ENCODE measurements around the gene MICU2. TPM values are rescaled to one million over a fixed set of nuclear protein-coding genes. Genes with fewer than 3 reads are reported as not detected.

MICU2 gene
- total and polyA plus RNA-seq, 2 experiments from 2014 or later = 51.0 to 122 TPM

DNA sequence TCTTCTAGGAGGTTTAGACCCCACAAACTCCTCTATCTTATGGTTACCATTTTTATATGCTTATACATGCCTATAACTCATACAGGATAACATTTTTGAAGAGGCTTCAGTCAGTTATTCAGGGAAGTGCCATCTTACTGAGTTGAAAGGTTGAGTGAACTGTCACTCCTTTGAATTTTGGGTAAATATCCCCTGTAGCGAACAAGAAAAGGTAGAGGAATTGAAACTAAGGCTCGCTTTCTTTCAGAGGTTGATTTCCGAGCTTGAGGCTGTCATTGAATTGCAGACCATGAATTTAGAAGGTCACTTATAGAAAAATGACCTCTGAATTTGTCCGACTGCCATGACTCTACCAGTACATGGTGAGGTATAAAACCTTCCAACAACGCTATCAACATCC is 35.1 kb downstream of the MICU2 start:
- H3K27ac ChIP-seq (ENCODE audit: low read depth) = no peak overlapping the region
- H4K20me1 ChIP-seq (replicated peaks; ENCODE audit: insufficient read depth) = 0 out of 2 replicates have a peak, but pooled peaks cover 7% of the 10 kb centered on the region
- Mint-ChIP-seq H3K27me3 (ENCODE audit: insufficient read depth, low read depth, poor library complexity) (no peaks in the 10 kb centered on the region), H3K36me3 (ENCODE audit: low read depth) (peaks cover 14% of the 10 kb centered on the region), H3K4me1 (peaks cover 11% of the 10 kb centered on the region), H3K4me3 (no peak overlapping the region), H3K27ac (no peak overlapping the region), H3K9me3 (no peaks in the 10 kb centered on the region)
- no peak for DNase-seq (ENCODE audit: low spot score)
- H3K4me3 ChIP-seq = no peak overlapping the region
- H3K36me3 ChIP-seq (ENCODE audit: insufficient read depth) = no peaks in the 10 kb centered on the region
- no peaks in the 10 kb centered on the region for H3F3A ChIP-seq (replicated peaks; ENCODE audit: low read depth)
- peaks cover 14% of the 10 kb centered on the region; the same call in 1 of the 2 replicates for H3K79me2 ChIP-seq (replicated peaks; ENCODE audit: insufficient read depth)
- H3K9me2 ChIP-seq (ENCODE audit: insufficient read depth) = no peaks in the 10 kb centered on the region
- ATAC-seq = no peak
- no peak overlapping the region for H2AFZ ChIP-seq
- H3K4me1 ChIP-seq (ENCODE audit: insufficient read depth) = peaks cover 8% of the 10 kb centered on the region
- TF ChIP-seq ETS1 (IDR thresholded peaks at IDR 0.05) (no peak), JUNB (IDR thresholded peaks at IDR 0.05; ENCODE audit: unreplicated experiment) (no peak), CREB1 (CRISPR knock-in tag; IDR thresholded peaks at IDR 0.05; ENCODE audit: low read depth) (no peak), STAT1 (IDR thresholded peaks at IDR 0.05; ENCODE audit: unreplicated experiment) (no peak)
- H3K27me3 ChIP-seq (ENCODE audit: insufficient read depth) = no peaks in the 10 kb centered on the region
- no peak overlapping the region for H3K4me2 ChIP-seq

GRCh38 chr13:21567714-21568113 is 36.3 kb downstream of the MICU2 start:
- no peaks in the 10 kb centered on the region for H3F3A ChIP-seq (replicated peaks; ENCODE audit: low read depth)
- H3K27ac Mint-ChIP-seq = no peak overlapping the region
- no peak overlapping the region for H3K4me3 Mint-ChIP-seq
- 0 out of 2 replicates have a peak, but pooled peaks cover 6% of the 10 kb centered on the region for H3K79me2 ChIP-seq (replicated peaks; ENCODE audit: insufficient read depth)
- no peaks in the 10 kb centered on the region for H3K27me3 Mint-ChIP-seq (ENCODE audit: insufficient read depth, low read depth, poor library complexity)
- H3K4me3 ChIP-seq = no peak overlapping the region
- 0 out of 2 replicates have a peak, but pooled peaks cover 7% of the 10 kb centered on the region for H4K20me1 ChIP-seq (replicated peaks; ENCODE audit: insufficient read depth)
- no peak for ATAC-seq
- peaks cover 9% of the 10 kb centered on the region; the same call in 2 of the 3 replicates for H3K4me1 Mint-ChIP-seq
- no peak overlapping the region for H2AFZ ChIP-seq
- H3K9me3 Mint-ChIP-seq = no peaks in the 10 kb centered on the region
- peaks cover 7% of the 10 kb centered on the region for H3K4me1 ChIP-seq (ENCODE audit: insufficient read depth)
- no peak for DNase-seq (ENCODE audit: low spot score)
- no peaks in the 10 kb centered on the region for H3K27me3 ChIP-seq (ENCODE audit: insufficient read depth)
- H3K36me3 ChIP-seq (ENCODE audit: insufficient read depth) = no peaks in the 10 kb centered on the region
- no peak overlapping the region for H3K27ac ChIP-seq (ENCODE audit: low read depth)
- no peaks in the 10 kb centered on the region for H3K9me2 ChIP-seq (ENCODE audit: insufficient read depth)
- peaks cover 25% of the 10 kb centered on the region for H3K36me3 Mint-ChIP-seq (ENCODE audit: low read depth)
- TF ChIP-seq ETS1 (IDR thresholded peaks at IDR 0.05) (no peak), STAT1 (IDR thresholded peaks at IDR 0.05; ENCODE audit: unreplicated experiment) (no peak), EZH2 (IDR thresholded peaks at IDR 0.05; ENCODE audit: low read depth, unreplicated experiment) (no peak), CREB1 (CRISPR knock-in tag; IDR thresholded peaks at IDR 0.05; ENCODE audit: low read depth) (no peak)
- H3K4me2 ChIP-seq = no peak overlapping the region

DNA sequence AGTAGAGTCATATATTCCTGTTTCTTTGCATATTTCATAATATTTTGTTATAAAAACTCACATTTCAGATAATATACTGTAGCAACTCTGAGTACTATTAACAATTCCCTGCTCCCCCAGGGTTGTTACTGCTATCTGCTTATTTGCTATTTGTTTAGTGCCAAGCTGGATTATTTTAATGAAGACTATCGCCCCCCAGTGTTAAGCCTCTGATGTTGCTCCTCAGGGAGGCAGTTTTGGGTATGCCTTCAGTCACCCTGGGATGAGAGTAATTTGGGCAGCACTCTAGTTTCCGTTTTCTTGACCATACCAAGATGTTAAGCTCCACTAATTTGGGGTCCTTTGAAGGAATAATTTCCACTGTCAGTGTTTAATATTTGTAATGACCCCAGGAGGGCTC is 46.0 kb downstream of the MICU2 start:
- no peak overlapping the region for H3K4me3 Mint-ChIP-seq
- peak; percentile 75 for DNase-seq (ENCODE audit: low spot score)

More for the DNA sequence above, 46.0 kb downstream of the MICU2 start:
- peak; percentile 80 for ATAC-seq
- Mint-ChIP-seq H3K9me3 (peaks cover 4% of the 10 kb centered on the region; the same call in 1 of the 3 replicates), H3K27me3 (ENCODE audit: insufficient read depth, low read depth, poor library complexity) (peaks cover 4% of the 10 kb centered on the region), H3K27ac (no peak overlapping the region), H3K36me3 (ENCODE audit: low read depth) (peaks cover 14% of the 10 kb centered on the region), H3K4me1 (peaks cover 6% of the 10 kb centered on the region; the same call in 2 of the 3 replicates)
- Histone ChIP-seq H3K27ac (ENCODE audit: low read depth) (no peak overlapping the region), H3K4me1 (ENCODE audit: insufficient read depth) (0 out of 2 replicates have a peak, but pooled peaks cover 3% of the 10 kb centered on the region), H3F3A (replicated peaks; ENCODE audit: low read depth) (no peaks in the 10 kb centered on the region), H3K79me2 (replicated peaks; ENCODE audit: insufficient read depth) (peaks cover 7% of the 10 kb centered on the region; the same call in 1 of the 2 replicates), H3K27me3 (ENCODE audit: insufficient read depth) (no peaks in the 10 kb centered on the region), H2AFZ (no peak overlapping the region), H3K9me2 (ENCODE audit: insufficient read depth) (no peaks in the 10 kb centered on the region), H3K4me2 (no peak overlapping the region), H3K4me3 (no peak overlapping the region), H3K36me3 (ENCODE audit: insufficient read depth) (no peaks in the 10 kb centered on the region), H4K20me1 (replicated peaks; ENCODE audit: insufficient read depth) (peaks cover 4% of the 10 kb centered on the region; the same call in 1 of the 2 replicates)
- TF ChIP-seq JUNB (IDR thresholded peaks at IDR 0.05; ENCODE audit: unreplicated experiment) = no peak
- TF ChIP-seq, protein P1, sequence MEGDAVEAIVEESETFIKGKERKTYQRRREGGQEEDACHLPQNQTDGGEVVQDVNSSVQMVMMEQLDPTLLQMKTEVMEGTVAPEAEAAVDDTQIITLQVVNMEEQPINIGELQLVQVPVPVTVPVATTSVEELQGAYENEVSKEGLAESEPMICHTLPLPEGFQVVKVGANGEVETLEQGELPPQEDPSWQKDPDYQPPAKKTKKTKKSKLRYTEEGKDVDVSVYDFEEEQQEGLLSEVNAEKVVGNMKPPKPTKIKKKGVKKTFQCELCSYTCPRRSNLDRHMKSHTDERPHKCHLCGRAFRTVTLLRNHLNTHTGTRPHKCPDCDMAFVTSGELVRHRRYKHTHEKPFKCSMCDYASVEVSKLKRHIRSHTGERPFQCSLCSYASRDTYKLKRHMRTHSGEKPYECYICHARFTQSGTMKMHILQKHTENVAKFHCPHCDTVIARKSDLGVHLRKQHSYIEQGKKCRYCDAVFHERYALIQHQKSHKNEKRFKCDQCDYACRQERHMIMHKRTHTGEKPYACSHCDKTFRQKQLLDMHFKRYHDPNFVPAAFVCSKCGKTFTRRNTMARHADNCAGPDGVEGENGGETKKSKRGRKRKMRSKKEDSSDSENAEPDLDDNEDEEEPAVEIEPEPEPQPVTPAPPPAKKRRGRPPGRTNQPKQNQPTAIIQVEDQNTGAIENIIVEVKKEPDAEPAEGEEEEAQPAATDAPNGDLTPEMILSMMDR (conservative IDR thresholded peaks at IDR 0.05; ENCODE audit: low read depth in 2 of 2) = peak; percentile 64 to 72

Measured in GM23338 (cell line).